NCI-H2081 treated with DMSO at 0.1 percent for 48 hours (cell line): ENCODE results near the gene PLK5.

Source experiments
- DNase-seq: peaks from one replicate; lab custom pipeline; 2025; lab: John Stamatoyannopoulos, UW

Gene PLK5

DNA sequence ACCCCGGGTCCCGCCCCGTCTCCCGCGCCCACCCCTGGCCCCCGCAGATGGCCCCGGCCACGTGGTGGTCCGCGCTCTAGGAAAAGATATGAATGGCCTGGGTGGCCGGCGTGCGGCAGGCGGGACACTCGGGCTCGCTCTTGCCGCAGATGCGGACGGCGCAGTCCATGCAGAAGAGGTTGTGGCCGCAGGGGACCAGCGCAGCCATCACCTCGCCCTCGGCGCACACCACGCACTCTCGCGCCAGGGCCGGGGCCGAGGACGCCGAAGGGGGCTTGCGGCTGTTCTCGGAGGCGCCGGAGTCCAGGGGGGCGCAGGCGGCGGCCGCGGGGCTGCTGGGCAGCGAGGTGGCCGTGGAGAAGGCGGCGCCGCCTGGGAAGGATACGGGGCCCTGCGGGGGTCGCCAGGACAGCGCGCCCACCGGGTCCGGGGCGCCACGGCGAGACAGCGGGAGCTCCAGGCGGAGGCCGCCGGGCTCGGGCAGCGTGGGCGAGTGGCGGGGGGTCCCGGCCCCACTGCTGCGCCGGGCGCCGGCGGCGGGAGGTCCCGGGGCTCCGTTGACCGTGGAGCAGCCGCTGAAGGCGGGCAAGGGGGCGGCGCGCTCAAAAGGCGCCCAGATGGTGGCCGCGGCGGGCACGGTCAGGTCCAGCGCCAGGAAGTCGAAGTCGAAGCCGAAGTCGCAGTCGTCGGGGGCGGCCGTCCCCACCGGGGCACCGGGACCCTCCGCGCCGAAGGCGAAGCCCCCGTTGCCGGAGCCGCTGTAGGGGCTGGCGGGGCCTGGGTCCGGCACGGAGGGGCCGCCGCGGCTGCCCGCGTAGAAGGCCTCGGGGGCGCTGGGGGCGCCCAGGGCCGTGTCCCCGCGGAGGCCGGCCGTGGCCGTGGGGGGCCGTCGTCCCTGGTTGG is 31.9 kb downstream of the PLK5 start:
- DNase-seq = no peak

DNA sequence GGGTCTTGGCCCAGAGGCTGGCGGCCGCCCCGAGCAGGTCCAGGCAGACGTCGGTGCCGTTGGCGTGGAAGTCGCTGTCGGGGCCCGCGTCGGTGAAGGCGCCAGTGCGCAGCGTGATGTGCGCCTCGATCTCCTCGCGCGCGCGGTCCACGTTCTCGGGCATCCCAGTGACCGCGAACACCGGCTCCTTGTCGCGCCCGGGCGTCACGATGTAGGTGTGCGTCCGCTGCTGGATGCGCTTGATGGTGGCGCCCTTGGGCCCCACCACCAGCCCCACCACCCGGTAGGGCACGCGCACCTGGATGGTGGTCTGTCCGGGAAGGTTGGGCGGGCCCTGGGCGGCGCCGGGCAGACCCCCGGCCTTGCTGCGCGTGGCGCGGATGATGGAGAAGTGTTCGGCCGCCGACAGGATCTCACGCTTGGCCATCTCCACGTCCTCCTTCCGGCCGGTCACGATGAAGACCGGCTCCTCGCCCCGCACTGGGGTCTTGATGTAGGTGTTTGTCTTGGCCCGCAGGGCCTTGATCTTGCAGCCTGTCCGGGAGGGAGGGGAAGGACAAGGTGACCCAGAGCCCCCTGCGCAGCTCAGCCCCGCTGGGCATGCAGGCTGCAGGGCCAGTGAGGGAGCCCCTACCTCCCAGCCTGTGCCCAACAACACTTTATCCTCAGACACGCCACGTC is 32.7 kb downstream of the PLK5 start:
- DNase-seq = no peak

DNA sequence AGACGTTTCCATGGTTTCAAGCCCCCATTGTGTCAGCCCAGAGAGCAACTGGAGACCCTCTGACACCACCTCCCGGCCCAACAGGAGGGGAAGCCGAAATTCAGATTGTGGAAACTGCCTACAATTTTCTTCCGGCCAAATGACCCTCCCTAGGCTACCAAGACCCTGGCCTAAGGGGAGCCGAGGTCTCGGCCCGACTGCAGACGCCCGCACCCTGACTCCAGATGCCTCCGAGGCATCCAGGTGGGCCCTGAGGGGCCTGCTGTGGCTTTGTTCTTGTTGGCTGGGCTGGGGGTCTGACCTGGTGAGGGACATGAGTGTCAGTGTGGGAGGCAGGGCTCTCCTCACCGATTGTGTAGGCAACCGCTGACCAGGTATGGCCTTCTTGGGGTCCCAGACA is 34.7 kb downstream of the PLK5 start:
- no peak for DNase-seq

DNA sequence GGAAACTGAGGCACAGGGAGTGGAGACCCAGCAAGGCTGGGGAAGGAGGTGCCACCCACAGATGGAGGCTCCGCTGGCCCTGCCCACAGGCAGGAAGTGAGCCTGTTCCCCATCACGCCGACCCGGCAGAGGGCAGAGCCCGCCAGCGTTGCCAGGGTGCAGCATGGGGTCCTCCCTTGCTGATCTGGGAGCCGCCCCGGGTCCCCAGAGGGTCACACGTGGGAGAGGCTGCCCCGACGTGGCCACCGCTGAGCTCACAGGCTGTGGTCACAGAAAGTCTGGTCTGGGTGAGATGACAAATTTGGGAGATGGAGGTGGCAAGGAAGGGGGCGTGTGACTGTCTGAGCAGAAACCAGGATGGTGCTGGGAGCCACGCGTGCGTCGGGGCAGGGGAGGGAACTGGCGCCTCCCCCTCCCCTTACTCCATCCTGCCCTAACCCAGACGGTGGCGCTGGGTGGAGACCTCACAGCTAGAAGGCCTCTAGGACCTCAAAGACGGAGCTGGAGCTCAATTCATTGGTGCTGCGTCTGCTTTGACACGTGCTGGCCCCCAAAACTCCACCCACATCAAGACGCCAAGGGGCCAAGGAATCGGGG is 36.5 kb downstream of the PLK5 start:
- no peak for DNase-seq

DNA sequence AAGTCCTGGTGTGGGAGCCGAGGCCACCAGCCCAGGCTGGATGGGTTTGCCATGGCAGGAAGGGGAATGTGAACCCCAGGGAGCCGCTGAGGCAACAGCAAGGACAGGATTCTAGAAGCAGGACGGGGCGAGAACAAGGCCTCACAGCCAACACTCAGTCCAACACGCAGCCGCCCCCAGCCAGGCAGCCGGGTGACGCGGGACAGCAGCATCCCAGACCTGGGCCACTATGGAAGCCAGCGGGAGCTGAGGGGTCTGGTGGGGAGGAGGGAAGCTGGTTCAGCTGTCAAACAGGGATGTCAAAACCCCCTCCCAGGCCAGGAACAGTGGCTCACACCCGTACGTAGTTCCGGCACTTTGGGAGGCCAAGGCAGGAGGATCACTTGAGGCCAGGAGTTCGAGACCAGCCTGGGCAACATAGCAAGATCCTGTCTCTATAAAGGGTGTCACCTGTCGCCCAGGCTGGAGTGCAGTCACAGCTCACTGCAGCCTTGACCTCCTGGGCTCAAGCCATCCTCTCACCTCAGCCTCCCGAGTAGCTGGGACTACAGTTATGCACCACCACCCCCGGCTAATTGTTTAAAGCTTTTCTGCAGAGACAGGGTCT is 37.5 kb downstream of the PLK5 start:
- no peak for DNase-seq

DNA sequence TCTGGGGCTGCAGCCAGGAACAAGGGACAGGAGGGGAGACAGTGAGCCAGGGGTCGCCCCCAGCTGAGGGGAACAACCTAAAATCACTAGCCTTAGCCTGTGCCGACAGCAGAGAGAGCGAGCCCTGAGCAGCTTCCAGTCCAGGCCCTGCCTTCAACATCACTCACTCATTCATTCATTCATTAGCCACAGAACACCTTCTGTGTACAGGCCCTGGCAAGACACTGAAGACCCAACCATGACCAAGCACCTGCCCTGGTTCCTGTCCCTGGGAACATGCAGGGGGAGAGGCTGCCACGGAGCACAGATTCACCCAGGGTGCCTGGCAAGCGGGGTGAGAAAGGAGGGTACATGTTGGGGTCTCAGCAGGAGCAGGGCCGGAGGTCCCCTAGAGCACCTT is 39.4 kb downstream of the PLK5 start:
- DNase-seq = no peak

DNA sequence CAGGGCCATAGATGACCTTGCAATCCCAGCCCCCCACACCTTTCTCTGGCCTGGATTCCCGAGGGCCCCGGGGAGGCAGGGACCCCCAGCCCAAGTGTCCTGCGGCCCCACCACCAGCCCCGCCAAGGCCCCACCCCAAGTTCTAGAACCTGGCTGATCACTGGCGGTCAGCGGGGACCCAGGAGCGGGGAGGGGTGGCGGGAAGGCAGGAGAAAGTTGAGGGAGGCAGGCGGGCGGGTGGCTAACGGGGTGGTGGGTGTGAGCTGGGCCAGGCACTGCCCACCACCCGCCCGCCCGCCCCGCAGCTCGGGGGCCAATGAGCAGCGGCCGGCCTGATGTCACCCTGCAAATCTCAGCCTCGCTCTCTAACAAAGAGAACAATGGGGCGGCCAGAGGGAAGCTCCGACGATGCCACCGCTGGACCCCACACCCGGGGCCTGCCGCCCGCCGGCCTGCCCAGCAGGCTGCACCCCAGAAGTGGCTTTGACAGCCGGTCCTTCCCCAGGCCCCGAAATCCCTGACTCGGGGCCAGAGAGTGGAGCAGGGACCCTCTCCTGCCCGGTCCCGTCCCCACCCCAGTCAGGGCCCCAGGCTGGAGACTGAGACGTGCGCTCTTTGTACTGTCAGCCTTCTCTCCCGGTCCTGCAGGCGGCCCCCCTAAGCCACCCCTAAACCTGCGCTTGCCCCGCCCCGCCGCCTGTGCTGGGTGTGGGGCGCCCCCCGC is 42.7 kb downstream of the PLK5 start:
- DNase-seq = no peak

DNA sequence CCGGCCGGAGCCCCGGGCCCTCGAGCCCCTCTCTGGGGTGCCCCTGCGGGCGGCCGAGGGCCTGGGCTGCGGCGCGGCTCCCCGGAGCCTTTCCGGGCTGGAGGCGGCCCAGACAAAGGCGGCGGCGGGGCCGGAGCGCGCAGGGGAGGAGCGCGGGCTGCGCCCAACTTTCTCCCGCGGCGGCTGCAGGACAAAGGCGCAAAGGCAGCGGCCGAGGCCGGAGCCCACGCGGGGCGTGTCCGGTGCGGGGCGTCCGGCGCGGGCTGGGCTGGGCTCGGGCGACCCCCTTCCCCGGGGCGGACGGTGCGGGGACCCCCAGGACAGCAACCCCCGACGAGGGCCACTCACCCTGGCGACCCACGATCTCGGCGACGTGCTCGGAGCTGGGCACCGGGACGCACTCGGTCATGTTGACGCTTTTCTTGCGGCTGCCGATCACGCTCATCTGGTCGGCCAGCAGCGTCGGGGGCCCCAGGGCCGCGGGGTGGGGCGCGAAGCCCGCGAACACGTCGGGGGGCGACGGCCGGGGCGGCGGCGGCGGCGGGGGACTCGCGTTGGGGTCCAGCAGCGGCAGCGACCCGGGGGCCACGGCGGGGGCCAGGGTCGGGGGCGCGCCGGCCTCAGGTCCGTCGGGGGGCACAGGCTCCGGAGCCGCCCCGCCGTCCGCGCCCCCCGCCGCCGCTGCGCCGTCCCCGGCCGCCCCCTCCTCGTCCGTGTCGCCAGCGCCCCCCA is 43.4 kb downstream of the PLK5 start:
- no peak for DNase-seq

DNA sequence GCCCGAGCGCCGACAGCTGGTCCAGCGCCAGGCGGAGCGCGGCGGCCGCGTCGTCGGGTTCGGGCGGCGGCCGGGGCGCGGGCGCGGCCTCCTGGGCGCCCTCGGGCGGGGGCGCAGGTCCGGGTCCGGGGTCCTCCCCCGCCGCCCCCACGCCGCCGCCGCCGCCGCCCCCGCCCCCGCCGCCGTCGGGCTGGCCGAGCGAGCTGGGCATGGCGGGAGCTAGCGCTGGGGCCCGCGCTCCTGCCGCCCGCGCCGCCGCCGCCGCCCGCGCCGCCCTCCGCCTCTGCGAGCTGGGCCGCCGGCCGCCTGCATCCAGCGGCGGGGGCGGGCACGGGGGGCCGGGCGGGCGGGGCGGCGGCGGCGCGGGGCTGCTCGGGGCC is 44.0 kb downstream of the PLK5 start:
- DNase-seq = no peak

DNA sequence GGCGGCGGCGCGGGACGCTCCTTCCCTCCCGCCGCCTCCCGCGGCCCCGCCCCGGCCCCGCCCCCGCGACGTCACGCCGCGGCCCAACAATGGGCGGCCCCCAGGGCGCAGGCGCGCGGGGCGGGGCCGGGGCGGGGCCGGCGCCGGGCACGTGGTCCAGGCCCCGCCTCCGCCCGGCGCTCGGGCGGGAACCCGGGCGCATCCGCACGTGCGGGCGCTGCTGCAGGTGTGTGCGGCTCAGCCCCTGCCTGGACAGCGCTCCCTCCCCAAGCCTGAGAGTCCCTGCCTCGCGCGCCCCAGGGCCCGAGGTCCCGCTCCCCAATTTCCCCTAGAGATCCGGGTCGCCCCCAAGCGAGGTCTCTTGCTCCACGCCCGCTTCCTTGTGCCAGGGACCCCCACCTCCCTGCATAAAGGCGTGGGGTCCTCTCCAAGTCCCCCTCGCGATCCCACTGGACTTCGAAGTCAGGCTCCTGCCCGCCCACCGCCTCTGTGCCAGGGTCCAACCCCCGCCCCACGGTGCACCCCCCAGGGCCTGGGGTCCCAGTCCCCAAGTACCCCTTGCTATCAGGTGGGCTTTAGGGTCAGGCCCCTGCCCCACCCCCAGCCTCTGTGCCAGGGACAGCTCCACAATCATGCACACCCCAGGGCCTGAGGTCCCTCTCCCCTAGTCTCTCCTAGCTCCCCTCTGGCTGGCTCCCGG is 44.6 kb downstream of the PLK5 start, which contains the start of gene MEX3D:
TSS of gene MEX3D (minus strand) at position 6 of the 700 bp plus-strand sequence. CDS start 267 bp downstream, outside the sequence.
- no peak for DNase-seq

DNA sequence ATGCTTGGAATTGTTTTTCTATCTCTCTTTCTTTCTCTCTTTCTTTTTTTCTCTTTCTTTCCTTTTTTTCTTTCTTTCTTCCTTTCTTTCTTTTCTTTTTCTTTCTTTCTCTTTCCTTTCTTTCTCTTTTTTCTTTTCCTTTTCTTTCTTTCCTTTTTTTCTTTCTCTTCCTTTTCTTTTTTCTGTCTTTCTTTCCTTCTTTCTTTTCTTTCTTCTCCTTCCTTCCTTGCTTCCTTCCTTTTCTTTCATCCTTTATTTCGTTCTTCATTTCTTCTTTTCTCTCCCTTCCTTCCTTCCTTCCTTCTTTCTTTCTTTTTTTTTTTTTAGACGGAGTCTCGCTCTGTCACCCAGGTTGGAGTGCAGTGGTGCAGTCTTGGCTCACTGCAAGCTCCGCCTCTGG is 46.1 kb downstream of the PLK5 start:
- DNase-seq = no peak

DNA sequence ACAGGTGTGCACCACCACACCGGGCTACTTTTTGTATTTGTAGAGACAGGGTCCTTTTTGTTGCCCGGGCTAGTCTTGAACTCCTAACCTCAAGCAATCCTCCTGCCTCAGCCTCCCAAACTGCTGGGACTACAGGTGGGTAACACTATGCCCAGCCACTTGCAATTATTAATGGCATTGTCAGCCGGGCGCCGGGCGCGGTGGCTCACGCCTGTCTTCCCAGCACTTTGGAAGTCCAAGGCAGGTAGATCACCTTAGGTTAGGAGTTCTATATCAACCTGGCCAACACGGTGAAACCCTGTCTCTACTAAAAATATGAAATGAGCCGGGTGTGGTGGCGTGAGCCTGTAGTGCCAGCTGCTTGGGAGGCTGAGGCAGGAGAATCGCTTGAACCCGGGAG is 47.0 kb downstream of the PLK5 start:
- no peak for DNase-seq

DNA sequence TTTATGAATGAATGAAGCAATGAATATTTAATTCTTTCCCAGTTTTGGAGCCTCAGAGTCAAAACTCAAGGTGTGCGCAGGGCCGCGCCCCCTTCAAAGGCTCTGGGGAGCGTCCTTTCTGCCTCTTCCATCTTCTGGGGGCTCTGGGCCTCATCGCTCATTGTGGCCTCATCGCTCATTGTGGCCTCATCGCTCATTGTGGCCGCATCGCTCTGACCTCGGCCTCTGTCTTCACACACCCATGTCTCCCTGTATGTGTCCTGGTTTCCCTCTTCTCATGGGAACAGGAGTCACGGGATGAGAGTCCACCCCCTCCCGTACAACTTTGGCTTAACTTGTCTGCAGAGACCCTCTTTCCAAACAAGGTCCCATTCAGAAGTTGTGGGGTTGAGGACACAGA is 47.5 kb downstream of the PLK5 start:
- DNase-seq = no peak

DNA sequence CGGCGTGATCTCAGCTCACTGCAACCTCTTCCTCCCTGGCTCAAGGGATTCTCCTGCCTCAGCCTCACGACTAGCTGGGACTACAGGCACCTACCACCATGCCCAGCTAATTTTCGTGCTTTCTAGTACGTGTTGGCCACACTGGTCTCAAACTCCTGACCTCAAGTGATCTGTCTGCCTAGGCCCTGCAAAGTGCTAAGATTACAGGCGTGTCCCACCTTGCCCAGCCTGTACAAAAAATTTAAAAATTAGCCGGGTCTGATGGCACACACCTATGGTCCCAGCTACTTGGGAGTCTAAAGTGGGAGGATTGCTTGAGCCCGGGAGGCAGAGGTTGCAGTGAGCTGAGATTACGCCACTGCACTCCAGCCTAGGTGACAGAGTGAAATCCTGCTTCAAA is 48.9 kb downstream of the PLK5 start:
- no peak for DNase-seq

DNA sequence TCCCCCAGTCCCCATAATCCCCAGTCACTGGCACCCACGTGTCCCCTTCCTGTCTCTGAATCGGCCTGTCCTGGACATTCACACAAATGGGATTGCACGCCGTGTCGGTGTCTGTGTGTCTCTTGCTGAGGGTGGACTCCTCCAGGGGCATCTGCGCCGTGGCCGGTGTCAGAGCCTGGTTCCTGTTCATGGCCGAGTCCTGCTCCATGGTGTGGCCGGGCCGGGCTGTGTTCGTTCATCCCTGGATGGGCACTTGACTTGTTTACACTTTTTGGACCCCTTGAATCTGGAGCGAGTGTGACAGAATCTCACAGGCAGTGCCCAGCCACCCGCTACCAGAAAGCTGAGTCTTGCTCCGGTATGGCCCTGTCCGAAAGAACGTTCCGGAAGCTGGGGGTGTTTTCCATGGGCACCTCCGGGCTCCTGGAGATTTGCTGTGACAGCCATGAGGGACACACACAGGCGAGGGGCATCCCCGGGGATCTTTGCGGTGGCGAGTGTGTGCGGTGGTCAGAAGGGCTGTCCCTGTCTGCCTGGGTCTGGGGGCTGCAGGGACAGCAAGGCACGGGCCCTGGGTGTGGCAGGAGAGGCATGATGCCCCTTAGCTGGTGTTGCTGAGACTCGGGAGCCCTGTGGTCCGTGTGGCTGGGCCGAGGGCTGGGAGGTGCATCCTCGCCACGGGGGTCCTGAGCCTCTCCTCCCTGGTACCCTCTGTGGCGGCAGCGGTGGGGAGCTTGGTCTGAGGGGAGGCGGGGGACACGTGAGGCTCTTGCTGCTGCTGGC is 50.7 kb downstream of the PLK5 start:
- DNase-seq = no peak

DNA sequence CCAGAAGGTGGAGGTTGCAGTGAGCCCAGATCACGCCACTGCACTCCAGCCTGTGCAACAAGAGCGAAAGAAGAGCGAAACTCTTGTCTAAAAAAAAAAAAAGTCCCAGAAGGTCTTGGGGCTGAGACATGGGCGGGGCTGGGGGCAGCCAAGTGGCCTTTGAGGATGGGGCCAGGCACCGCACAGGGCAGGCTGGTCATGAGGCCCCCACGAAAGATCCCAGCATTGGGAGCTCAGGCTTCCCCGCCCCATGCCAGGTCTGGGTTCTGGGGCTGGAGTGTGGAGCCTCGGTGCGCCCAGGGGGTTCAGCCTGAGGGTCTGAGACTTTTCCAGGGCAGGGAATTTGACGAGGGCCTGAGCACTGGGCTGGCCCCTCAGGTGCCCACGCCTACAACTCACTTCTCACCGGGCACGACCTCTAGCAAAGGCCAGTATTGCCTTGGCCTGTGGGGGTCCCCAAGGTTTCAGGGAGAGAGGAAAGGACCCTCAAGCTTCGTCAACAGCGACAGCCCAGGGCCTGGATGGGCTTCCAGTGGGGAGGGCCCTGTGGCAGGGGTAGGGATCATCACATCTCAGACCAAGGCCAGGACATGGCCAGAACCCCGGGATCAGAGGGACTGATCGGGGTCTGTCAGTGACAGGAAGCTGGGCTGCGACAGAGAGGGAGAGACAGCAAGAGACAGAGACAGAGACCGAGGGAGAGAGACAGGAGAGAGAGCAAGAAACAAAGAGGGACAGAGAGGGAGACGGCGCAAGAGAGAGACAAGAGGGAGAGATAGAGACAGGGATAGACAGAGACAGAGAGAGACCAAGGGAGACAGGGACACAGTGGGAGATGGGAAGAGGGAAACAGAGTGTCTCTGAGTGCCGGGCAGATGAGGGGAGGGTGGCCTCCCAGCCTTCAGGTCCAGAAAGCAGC is 51.7 kb downstream of the PLK5 start:
- DNase-seq = no peak

DNA sequence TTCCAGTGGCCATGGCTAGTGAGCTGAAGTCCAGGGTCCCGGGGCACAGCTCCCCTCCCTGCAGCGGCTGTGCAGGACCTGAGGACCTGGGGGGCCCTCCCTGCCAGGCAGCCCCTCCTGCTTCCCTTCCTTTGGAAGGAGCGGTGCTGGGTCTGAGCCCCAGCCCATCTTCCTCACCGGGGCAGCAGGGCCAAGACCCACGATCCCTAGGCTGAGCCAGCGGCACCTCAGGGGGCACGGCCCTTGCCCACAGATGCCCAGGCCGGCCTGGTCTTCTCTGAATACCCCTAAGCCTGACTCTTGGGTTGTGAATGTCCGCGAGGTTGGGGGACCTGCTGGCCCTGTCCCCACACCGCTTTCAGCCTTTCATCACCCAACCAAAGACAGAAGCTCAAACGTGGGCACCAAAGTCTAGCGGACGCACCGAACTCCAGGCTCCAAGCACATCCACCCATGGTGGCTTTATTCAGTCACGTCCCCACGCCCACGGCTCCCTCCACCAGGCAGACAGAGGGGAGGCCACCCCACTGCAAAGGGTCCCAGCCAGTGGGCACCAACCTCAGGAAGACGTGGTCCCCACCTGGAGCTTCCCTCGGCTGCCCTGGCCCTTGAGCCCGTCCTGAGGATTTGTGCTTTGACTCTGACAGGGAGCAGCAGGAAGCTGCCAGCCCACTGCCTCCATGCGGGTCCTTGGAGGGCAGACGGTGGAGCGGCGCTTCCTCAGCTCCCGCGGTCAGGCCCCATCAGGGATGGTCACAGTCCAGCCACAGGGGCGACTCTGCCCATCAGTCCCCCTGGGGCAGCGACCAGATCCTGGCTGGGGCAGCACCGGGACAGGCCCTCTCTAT is 52.6 kb downstream of the PLK5 start:
- no peak for DNase-seq
